Measurements from ENCODE around the gene TSSC4.

TSSC4 gene

DNA sequence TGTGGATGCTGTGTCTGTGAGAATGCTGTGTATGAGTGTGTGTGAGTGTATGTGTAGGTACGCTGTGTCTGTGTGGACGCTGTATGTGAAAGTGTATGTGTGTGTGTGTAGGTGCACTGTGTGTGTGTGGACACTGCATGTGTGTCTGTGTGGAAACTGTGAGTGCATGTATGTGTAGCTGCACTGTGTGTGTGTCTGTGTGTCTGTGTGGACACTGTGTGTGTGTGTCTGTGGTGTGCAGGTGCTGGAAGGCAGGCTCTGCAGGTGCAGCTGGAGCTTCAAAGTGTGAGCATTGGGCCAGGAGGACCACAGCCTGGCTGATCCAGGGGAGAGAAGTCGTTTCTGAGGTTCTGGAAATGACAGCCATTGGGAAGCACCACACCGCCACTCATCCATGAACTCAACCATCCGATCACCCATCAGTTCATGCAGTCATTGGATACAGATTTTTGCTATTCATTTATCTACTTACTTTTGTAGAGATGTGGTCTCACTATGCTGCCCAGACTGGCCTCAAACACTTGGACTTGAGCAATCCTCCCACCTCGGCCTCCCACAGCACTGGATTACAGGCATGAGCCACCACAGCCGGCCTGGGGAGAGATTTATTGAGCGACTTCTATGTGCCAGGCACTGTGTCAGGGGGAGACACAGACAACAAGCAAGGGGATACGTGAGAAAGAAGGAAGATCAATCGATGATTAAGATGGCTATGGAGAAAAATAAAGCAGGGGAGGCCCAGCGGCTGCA, 34.1 kb downstream of the TSSC4 start:
- H3K4me3 ChIP-seq (ENCODE audit: low read depth, low read length) = no peak overlapping the region
- DNase-seq (ENCODE audit: low read depth) = no peak
- TF ChIP-seq, protein P1, sequence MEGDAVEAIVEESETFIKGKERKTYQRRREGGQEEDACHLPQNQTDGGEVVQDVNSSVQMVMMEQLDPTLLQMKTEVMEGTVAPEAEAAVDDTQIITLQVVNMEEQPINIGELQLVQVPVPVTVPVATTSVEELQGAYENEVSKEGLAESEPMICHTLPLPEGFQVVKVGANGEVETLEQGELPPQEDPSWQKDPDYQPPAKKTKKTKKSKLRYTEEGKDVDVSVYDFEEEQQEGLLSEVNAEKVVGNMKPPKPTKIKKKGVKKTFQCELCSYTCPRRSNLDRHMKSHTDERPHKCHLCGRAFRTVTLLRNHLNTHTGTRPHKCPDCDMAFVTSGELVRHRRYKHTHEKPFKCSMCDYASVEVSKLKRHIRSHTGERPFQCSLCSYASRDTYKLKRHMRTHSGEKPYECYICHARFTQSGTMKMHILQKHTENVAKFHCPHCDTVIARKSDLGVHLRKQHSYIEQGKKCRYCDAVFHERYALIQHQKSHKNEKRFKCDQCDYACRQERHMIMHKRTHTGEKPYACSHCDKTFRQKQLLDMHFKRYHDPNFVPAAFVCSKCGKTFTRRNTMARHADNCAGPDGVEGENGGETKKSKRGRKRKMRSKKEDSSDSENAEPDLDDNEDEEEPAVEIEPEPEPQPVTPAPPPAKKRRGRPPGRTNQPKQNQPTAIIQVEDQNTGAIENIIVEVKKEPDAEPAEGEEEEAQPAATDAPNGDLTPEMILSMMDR (IDR thresholded peaks at IDR 0.05; ENCODE audit: control insufficient read depth, extremely low read depth, insufficient read depth) = no peak

DNA sequence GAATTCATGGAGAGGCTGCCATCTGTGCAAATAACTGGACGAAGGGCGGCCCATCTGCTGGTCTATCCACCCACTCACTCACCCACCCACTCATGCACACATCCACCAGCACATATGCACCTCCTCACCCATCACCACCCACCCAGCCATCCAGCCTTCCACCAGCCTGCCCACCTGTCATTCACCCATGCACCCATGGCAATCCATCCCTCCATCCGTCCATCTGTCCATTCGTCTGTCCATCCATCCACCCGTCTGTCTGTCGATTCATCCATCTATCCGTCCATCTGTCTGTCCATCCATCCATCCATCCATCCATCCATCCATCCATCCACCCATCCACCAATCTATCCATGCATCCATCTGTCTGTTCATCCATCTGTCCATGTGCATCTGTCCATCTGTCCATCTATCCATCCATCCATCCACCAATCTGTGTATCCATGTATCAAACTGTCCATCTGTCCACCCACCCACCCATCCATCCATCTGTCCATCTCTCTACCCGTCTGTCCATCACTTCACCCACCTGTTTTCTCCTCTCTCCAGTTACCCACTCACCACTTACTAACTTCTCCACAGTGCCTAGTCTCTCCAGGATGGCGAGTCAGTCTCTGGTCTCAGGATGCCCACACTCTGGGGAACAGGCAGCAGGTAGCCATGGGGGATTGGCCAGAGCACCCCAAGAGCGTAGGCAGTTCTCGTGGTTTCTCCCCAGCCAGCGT, 34.9 kb downstream of the TSSC4 start:
- H3K4me3 ChIP-seq (ENCODE audit: low read depth, low read length) = no peak overlapping the region
- no peak for DNase-seq (ENCODE audit: low read depth)
- TF ChIP-seq, protein P1 (IDR thresholded peaks at IDR 0.05; ENCODE audit: control insufficient read depth, extremely low read depth, insufficient read depth) = no peak

DNA sequence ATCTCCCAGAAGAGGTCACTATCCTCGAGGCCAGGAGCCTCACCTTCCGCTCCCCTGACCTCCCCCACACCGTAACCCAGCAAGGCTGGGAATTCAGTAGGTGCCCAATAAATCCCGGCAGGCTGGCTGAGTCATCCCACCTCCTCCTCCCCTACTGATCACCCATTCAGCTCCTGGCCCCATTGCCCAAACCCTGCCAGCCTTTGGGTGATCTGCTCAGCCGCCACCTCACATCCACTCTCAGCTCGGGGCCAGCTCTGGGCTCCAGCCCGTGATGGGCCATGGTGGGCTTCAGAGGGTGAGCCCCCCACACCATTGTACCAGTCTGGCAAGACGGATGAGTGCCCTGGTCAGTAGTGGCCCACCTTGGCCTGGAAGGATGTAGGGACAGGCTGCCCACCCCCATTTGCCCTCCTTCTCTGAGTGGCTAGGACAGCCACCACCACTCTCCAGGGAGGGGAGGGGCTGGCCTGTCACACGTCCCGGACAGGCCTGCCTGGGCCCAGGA, 35.5 kb downstream of the TSSC4 start:
- no peak overlapping the region for H3K4me3 ChIP-seq (ENCODE audit: low read depth, low read length)
- DNase-seq (ENCODE audit: low read depth) = no peak
- TF ChIP-seq, protein P1 (IDR thresholded peaks at IDR 0.05; ENCODE audit: control insufficient read depth, extremely low read depth, insufficient read depth) = no peak

DNA sequence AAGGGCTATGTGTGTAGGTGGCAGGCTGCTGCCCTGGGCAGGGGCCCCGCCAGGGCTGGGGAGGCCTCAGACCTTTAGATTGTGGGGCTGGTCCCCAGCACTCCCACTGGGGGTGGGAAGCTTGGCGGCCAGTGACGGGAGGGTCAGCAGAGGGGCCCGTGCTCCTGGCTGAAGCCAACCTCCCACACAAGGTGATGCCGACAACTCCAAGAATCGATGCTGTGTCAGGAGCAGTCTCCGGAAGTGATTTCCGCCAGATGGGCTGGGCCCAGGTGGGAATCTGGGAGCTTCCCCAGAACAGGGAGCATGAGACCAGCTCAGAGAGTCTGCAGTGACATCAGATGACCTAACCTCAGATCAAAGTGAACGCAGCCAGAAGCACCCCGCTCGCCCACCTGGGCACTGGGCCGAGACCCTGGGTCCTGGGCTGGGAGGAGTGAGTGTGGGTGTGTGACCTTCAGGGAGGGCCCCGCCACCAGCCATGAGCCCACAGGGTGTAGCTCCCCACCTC, 36.0 kb downstream of the TSSC4 start:
- DNase-seq (ENCODE audit: low read depth) = no peak

DNA sequence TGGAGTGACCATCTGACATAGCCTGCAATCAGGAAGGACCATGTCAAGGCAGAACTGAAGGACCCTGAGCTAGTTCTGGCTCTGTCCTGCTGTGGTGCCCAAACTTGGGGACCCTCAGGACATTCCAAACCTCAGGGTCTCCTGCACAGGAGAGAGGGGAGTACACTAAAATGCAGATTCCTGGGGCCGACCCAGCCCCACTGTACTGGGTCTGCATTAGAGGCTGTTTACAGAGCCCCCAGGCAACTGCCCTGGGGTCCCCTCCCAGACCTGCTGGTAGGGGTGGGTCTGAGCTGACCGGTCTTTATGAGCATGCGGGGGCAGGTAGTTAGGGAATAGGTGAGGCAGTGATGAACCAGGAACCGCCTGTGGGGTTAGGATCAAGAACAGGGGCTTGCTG, 37.0 kb downstream of the TSSC4 start:
- no peak overlapping the region for H3K4me3 ChIP-seq (ENCODE audit: low read depth, low read length)
- DNase-seq (ENCODE audit: low read depth) = no peak
- TF ChIP-seq, protein P1 (IDR thresholded peaks at IDR 0.05; ENCODE audit: control insufficient read depth, extremely low read depth, insufficient read depth) = no peak

More for the DNA sequence above, 36.0 kb downstream of the TSSC4 start:
- H3K4me3 ChIP-seq (ENCODE audit: low read depth, low read length) = no peak overlapping the region
- TF ChIP-seq, protein P1 (IDR thresholded peaks at IDR 0.05; ENCODE audit: control insufficient read depth, extremely low read depth, insufficient read depth) = no peak

DNA sequence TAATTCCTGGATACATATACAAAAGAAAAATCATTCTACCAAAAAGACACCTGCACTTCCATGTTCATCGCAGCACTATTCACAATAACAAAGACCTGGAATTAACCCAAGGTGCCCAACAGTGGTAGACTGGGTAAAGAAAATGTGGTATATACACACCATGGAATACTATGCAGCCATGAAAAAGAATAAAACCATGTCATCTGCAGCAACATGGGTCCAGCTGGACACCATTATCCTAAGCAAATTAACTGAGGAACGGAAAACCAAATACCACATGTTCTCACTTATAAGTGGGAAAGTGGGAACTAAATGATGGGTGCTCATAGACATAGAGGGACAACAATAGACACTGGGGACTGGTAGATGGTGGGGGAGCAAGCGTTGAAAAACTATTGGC, 39.3 kb downstream of the TSSC4 start:
- no peak overlapping the region for H3K4me3 ChIP-seq (ENCODE audit: low read depth, low read length)
- no peak for DNase-seq (ENCODE audit: low read depth)
- TF ChIP-seq, protein P1 (IDR thresholded peaks at IDR 0.05; ENCODE audit: control insufficient read depth, extremely low read depth, insufficient read depth) = no peak
